Measurements from ENCODE around the gene CLCA2.
A peak's percentile ranks its signal among the peaks of the same experiment; 100 is the strongest.

DNA sequence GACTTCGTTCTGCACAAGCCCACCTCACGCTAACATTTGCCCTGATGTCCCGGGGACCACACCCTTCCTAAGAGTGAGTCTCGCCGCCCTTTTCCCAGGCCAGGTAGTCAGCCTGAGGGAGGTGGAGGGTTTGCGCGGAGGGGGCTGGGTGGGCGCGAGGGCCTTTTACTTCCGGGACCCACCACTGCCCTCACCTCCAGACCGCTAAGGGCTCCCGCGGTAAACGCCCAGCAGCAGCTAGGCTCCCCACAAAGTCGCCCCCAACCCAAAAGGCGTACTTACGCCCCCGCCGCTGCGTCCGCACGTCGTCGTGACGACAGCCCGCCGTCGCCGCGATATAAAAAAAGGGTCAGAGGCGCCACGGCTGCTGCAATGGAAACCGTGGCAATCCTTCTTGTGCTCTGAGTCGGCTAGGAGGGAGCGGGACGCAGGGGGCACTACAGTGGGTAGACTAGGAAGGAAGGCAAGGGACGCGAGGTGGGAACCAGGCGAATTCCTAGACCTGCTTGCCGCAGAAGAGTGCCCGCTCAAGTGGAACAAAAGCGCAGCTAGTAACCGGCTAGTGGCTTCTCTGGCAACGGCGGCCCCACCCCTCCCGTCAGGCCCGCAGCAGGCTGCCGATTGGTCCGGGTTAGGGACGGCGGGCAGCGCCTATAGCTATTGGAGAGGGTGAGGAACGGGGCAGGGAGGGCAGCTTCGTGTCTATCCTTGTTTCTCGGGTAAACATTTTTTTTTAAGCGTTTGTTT lies 28.0 kb upstream of the CLCA2 start, which contains the start of gene ODF2L:
- TF ChIP-seq, protein P1, sequence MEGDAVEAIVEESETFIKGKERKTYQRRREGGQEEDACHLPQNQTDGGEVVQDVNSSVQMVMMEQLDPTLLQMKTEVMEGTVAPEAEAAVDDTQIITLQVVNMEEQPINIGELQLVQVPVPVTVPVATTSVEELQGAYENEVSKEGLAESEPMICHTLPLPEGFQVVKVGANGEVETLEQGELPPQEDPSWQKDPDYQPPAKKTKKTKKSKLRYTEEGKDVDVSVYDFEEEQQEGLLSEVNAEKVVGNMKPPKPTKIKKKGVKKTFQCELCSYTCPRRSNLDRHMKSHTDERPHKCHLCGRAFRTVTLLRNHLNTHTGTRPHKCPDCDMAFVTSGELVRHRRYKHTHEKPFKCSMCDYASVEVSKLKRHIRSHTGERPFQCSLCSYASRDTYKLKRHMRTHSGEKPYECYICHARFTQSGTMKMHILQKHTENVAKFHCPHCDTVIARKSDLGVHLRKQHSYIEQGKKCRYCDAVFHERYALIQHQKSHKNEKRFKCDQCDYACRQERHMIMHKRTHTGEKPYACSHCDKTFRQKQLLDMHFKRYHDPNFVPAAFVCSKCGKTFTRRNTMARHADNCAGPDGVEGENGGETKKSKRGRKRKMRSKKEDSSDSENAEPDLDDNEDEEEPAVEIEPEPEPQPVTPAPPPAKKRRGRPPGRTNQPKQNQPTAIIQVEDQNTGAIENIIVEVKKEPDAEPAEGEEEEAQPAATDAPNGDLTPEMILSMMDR (IDR thresholded peaks at IDR 0.05): no peak
- peak in 2 of 4 donors; percentile 44 to 82 for TF ChIP-seq POLR2A (IDR thresholded peaks at IDR 0.05)

Measured in esophagus squamous epithelium (tissue), 4 donors.